Fibroblast of lung (primary cell): ENCODE results near the gene DDC.

Experiments
- EZH2 ChIP-seq: IDR thresholded peaks from 2 replicates; pipeline ENCODE4 v1.5.1; 2012; ENCODE audit warnings: low read length, control low read depth, mild to moderate bottlenecking; ENCODE audit errors: missing control alignments
- TF ChIP-seq, protein P1 (sequence below), 2 donors: IDR thresholded peaks in 1 of 2; conservative IDR thresholded peaks in 1 of 2; 1 replicate in 1 of 2; 2 replicates in 1 of 2; pipeline ENCODE4 v1.5.1; 2011 to 2012; ENCODE audit warnings: low read length in 2 of 2, control low read depth in 1 of 2, inconsistent platforms in 1 of 2, low read depth in 1 of 2, mild to moderate bottlenecking in 1 of 2

DNA sequence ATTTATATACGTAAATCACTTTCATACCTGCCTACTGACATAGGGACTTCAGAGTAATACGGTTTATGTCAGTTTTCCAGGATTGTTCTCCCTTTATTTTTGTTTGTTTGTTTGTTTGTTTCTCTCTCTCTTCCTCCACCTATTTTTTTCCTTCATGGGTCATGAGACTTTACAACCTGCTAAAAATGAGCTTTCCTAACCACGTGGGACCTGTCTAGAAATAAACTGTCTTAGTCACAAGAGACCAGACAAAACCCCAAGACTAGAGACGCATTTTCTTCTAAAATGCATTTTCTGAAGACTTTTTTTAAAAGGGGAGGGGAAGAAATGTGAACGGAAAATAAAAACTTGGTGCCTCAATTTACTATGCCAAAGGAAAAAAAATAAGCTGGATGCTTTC, 74.0 kb downstream of the DDC start:
- TF ChIP-seq, protein P1, sequence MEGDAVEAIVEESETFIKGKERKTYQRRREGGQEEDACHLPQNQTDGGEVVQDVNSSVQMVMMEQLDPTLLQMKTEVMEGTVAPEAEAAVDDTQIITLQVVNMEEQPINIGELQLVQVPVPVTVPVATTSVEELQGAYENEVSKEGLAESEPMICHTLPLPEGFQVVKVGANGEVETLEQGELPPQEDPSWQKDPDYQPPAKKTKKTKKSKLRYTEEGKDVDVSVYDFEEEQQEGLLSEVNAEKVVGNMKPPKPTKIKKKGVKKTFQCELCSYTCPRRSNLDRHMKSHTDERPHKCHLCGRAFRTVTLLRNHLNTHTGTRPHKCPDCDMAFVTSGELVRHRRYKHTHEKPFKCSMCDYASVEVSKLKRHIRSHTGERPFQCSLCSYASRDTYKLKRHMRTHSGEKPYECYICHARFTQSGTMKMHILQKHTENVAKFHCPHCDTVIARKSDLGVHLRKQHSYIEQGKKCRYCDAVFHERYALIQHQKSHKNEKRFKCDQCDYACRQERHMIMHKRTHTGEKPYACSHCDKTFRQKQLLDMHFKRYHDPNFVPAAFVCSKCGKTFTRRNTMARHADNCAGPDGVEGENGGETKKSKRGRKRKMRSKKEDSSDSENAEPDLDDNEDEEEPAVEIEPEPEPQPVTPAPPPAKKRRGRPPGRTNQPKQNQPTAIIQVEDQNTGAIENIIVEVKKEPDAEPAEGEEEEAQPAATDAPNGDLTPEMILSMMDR (conservative IDR thresholded peaks at IDR 0.05 in 1 of 2, IDR thresholded peaks at IDR 0.05 in 1 of 2; ENCODE audit: low read depth in 1 of 2, low read length in 2 of 2) = no peak
- no peak for TF ChIP-seq EZH2
